Measurements from ENCODE around the gene MYH7. TPM values are rescaled to one million over a fixed set of nuclear protein-coding genes. Genes with fewer than 3 reads are reported as not detected.

The MYH7 gene
- polyA plus RNA-seq, 3 donors, result 0.25 to 6.7 (median 2.1) TPM

DNA sequence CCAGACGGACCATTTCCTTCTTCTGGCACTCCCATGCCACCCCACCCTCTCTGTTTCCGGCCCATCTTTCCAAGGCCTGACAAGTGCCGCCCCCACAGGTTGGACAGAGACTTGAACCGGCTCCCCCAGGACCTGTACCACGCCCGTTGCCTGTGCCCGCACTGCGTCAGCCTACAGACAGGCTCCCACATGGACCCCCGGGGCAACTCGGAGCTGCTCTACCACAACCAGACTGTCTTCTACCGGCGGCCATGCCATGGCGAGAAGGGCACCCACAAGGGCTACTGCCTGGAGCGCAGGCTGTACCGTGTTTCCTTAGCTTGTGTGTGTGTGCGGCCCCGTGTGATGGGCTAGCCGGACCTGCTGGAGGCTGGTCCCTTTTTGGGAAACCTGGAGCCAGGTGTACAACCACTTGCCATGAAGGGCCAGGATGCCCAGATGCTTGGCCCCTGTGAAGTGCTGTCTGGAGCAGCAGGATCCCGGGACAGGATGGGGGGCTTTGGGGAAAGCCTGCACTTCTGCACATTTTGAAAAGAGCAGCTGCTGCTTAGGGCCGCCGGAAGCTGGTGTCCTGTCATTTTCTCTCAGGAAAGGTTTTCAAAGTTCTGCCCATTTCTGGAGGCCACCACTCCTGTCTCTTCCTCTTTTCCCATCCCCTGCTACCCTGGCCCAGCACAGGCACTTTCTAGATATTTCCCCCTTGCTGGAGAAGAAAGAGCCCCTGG, 59.8 kb downstream of the MYH7 start:
- no peak for DNase-seq (ENCODE audit: low read depth in 3 of 3, low spot score in 2 of 3)

GRCh38 chr14:23373041-23373440, 62.4 kb downstream of the MYH7 start:
- no peak for DNase-seq (ENCODE audit: low read depth in 3 of 3, low spot score in 2 of 3)

DNA sequence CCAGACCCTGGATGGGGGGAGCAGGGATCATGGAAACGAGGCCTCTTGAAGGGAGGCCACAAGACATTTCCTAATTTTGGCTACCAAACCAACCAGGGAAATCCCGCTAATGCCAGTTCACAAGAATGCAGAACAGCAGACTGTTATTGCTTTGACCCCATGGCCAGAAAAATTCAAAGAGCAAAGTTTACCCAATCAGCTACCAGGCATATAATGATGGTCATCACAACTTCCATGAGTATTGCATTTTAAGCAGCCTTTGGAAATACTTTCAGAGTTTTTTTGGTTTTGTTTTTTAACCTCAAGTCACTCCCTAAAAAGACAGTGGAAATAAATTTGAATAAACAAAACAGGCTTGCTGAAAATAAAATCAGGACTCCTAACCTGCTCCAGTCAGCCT, 63.0 kb downstream of the MYH7 start, which contains the start of gene IL25:
TSS of gene IL25 (plus strand) at position 301 of the 400 bp plus-strand sequence.
- no peak for DNase-seq (ENCODE audit: low read depth in 3 of 3, low spot score in 2 of 3)

GRCh38 chr14:23371865-23372264, 63.6 kb downstream of the MYH7 start:
- DNase-seq (ENCODE audit: low read depth in 3 of 3, low spot score in 2 of 3), result no peak

DNA sequence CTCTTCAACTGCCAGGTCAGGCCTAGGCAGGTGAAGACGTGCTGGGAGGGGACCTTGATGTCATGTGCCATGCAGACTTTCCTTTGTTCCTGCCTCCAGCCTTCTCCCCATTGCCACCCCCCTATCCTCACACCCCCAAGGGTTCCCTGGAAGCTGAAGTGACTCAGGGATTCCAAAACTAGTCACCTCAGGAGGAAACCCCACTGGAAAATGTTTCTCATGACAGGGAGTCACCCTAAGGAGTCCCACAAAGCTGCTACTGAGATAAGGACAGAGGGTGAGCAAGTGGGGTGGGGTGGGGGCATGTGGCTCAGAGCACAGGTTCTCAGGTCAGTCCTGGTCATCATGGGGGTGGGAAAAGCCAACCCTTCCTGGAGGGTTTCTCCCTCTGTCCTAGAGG, 65.2 kb downstream of the MYH7 start:
- DNase-seq (ENCODE audit: low read depth in 3 of 3, low spot score in 2 of 3), result no peak

DNA sequence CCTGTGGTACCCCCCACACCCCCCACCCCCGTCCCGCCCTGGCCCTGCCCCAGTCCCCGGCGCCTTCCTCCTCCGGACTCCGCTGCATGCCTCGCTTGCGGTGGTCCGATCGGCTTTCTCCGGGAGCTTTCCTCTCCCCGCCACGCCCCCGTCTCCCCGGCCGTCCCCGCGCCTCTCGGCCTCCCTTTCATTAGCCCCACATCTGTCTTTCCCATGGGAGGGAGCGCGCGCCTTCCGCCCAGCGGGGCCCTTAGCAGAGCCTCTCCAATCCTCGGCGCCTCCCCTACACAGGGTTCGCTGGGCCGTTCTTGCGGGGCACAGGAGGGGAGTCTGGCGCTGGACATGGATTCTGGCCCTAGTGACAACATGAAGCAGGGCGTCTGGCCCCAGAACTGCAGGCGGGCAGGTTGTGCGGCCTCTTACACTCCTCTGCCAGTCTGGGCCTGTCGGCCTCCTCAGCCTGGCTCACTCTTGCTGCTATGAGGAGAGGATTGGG, 69.0 kb downstream of the MYH7 start:
- peak in 1 of 3 donors; percentile 73 for DNase-seq (ENCODE audit: low read depth in 3 of 3, low spot score in 2 of 3)

GRCh38 chr14:23365732-23366425, 69.6 kb downstream of the MYH7 start:
- DNase-seq (ENCODE audit: low read depth in 3 of 3, low spot score in 2 of 3), result peak in 2 of 3 donors; percentile 89 to 91

DNA sequence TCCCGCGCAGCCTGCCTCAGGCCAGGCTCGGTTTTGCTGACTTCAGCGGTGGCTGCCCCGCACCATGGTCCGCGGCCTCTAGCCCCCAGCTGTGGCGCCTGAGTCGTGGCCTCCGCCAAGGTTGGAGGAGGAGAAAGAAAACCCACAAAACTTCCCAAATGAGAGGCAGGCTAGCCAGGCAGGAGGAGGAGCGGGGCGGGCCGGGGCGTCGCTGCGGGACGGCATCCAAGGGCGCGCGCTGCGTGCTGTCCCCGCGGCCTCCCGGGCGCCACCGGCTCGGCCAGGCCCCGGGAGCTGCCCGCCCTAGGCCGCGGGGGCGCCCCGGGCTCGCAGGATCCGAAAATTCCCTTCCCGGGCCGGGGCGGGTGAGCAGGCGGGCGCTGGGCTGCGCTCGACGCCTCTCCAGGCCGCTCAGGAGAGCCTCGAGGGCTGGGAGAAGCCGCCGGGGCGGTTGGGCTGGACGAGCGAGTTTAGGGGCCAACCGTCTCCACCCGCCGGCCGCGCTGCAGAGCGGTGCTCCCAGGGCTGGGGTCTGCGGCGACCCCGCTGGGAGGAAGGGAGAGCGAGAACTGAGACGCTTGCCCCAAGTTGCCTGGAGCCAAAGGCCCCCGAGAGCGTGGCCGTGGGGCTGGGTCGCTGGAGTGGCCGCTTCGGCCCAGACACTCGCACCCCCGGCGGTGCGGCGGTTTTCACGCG, 70.3 kb downstream of the MYH7 start, which contains the start of gene EFS:
TSS of gene EFS (minus strand) at position 137 of the 696 bp plus-strand sequence. CDS start 147 bp downstream, outside the sequence.
- no peak for DNase-seq (ENCODE audit: low read depth in 3 of 3, low spot score in 2 of 3)

- no peak for DNase-seq (ENCODE audit: low read depth in 3 of 3, low spot score in 2 of 3)
Measured at GRCh38 chr14:23364164-23365035, 71.1 kb downstream of the MYH7 start.

Other genes with a start within 250 kb of the MYH7 start
- 1 to 10 TPM; 1.4 to 1.6 (median 1.4) TPM for gene RNF212B, start 197.7 kb downstream of the MYH7 start, polyA plus RNA-seq (ENCODE audit: insufficient read length in 3 of 3)
- gene HOMEZ, start 149.5 kb downstream of the MYH7 start, polyA plus RNA-seq (ENCODE audit: insufficient read length in 3 of 3), result 10 to 100 TPM; 26.5 to 28.1 (median 26.9) TPM
- 10 to 100 TPM; 19.1 to 23.4 (median 19.3) TPM for gene PPP1R3E, start 132.8 kb downstream of the MYH7 start, polyA plus RNA-seq (ENCODE audit: insufficient read length in 3 of 3)
- gene BCL2L2, start 128.8 kb downstream of the MYH7 start, polyA plus RNA-seq (ENCODE audit: insufficient read length in 3 of 3), result 10 to 100 TPM; 38.8 to 41.7 (median 39.1) TPM
- 100 to 1,000 TPM; 235 to 262 (median 252) TPM for gene PABPN1, start 114.2 kb downstream of the MYH7 start, polyA plus RNA-seq (ENCODE audit: insufficient read length in 3 of 3)
- gene SLC22A17, start 82.8 kb downstream of the MYH7 start, polyA plus RNA-seq (ENCODE audit: insufficient read length in 3 of 3), result 10 to 100 TPM; 50.0 to 51.5 (median 50.4) TPM
- 10 to 100 TPM; 28.1 to 29.7 (median 29.5) TPM for gene EFS, start 70.5 kb downstream of the MYH7 start, polyA plus RNA-seq (ENCODE audit: insufficient read length in 3 of 3)
- not detected for gene IL25, start 62.9 kb downstream of the MYH7 start, polyA plus RNA-seq (ENCODE audit: insufficient read length in 3 of 3)
- 1 to 10 TPM; 2.2 to 3.9 (median 2.9) TPM for gene CMTM5, start 58.6 kb downstream of the MYH7 start, polyA plus RNA-seq (ENCODE audit: insufficient read length in 3 of 3)
- under 1 TPM; 0.18 to 0.21 (median 0.19) TPM for gene MYH6, start 27.4 kb downstream of the MYH7 start, polyA plus RNA-seq (ENCODE audit: insufficient read length in 3 of 3)
- 10 to 100 TPM; 71.4 to 81.2 (median 76.7) TPM for gene NGDN, start 34.0 kb upstream of the MYH7 start, polyA plus RNA-seq (ENCODE audit: insufficient read length in 3 of 3)
- gene ZFHX2, start 116.1 kb upstream of the MYH7 start, polyA plus RNA-seq (ENCODE audit: insufficient read length in 3 of 3), result 1 to 10 TPM; 6.7 to 7.3 (median 7.2) TPM
- gene THTPA, start 120.6 kb upstream of the MYH7 start, polyA plus RNA-seq (ENCODE audit: insufficient read length in 3 of 3), result 10 to 100 TPM; 14.2 to 18.5 (median 17.4) TPM
- 10 to 100 TPM; 57.6 to 67.8 (median 60.9) TPM for gene AP1G2, start 132.1 kb upstream of the MYH7 start, polyA plus RNA-seq (ENCODE audit: insufficient read length in 3 of 3)
- gene JPH4, start 143.1 kb upstream of the MYH7 start, polyA plus RNA-seq (ENCODE audit: insufficient read length in 3 of 3), result 10 to 100 TPM in 1 of 3 donors, 1 to 10 TPM in 2; 8.5 to 10.3 (median 9.1) TPM
- 10 to 100 TPM in 2 of 3 donors, 1 to 10 TPM in 1; 9.1 to 55.2 (median 42.1) TPM for gene DHRS2, start 200.7 kb upstream of the MYH7 start, polyA plus RNA-seq (ENCODE audit: insufficient read length in 3 of 3)

Measured in right renal cortex interstitium (tissue), 3 donors.